KMS-11 (cell line): ENCODE results near the gene OGT.
"Not testable (repeated sequence)": the region's sequence is repeated elsewhere in the genome, so short reads cannot be mapped to it uniquely, and the experiment has no call there.

ENCODE experiments used
- H2AFZ ChIP-seq: fragments of 200-600 bp; sonication (generic); 2 replicates; pipeline ENCODE4 v1.6.1; 2016; ENCODE audit warnings: antibody characterized with exemption, mixed run types, low read depth
- H3K27ac ChIP-seq: fragments of 200-600 bp; sonication (generic); 2 replicates; pipeline ENCODE4 v1.6.1; 2016; ENCODE audit warnings: mild to moderate bottlenecking, mixed run types
- H3K27me3 ChIP-seq: fragments of 200-600 bp; sonication (generic); 2 replicates; pipeline ENCODE4 v1.6.1; 2017; ENCODE audit warnings: mild to moderate bottlenecking, low read depth, mixed run types, moderate library complexity; ENCODE audit not compliant: insufficient read depth
- H3K36me3 ChIP-seq: fragments of 200-600 bp; sonication (generic); 2 replicates; pipeline ENCODE4 v1.6.1; 2017; ENCODE audit warnings: mild to moderate bottlenecking, mixed run types; ENCODE audit not compliant: insufficient read depth
- H3K4me1 ChIP-seq: fragments of 200-600 bp; sonication (generic); 2 replicates; pipeline ENCODE4 v1.6.1; 2016; ENCODE audit warnings: mild to moderate bottlenecking, low read depth, mixed run types; ENCODE audit not compliant: poor library complexity, severe bottlenecking
- H3K4me2 ChIP-seq: fragments of 200-600 bp; sonication (generic); 2 replicates; pipeline ENCODE4 v1.7.0; 2016; ENCODE audit warnings: mild to moderate bottlenecking, mixed run types
- H3K4me3 ChIP-seq: fragments of 200-600 bp; sonication (generic); IDR thresholded peaks from 2 replicates; pipeline ENCODE4 v1.6.1; 2017; ENCODE audit warnings: low read depth, low read length, mixed read lengths; ENCODE audit not compliant: insufficient read depth
- H3K79me2 ChIP-seq: fragments of 200-600 bp; sonication (generic); 2 replicates; pipeline ENCODE4 v1.6.1; 2016; ENCODE audit warnings: low read depth, mixed run types; ENCODE audit not compliant: insufficient read depth
- H3K9ac ChIP-seq: fragments of 200-600 bp; sonication (generic); 2 replicates; pipeline ENCODE4 v1.6.1; 2016; ENCODE audit warnings: mild to moderate bottlenecking, mixed run types
- H4K20me1 ChIP-seq: fragments of 200-600 bp; sonication (generic); 2 replicates; pipeline ENCODE4 v1.6.1; 2016; ENCODE audit warnings: mild to moderate bottlenecking, mixed run types; ENCODE audit not compliant: insufficient read depth
- TF ChIP-seq, protein P1 (sequence below): fragments of 200-600 bp; sonication (generic); conservative IDR thresholded peaks from 2 replicates; pipeline ENCODE4 v1.6.1; 2017; ENCODE audit warnings: low read depth, mild to moderate bottlenecking, antibody characterized with exemption, low read length, moderate library complexity, mixed read lengths

Gene OGT

DNA sequence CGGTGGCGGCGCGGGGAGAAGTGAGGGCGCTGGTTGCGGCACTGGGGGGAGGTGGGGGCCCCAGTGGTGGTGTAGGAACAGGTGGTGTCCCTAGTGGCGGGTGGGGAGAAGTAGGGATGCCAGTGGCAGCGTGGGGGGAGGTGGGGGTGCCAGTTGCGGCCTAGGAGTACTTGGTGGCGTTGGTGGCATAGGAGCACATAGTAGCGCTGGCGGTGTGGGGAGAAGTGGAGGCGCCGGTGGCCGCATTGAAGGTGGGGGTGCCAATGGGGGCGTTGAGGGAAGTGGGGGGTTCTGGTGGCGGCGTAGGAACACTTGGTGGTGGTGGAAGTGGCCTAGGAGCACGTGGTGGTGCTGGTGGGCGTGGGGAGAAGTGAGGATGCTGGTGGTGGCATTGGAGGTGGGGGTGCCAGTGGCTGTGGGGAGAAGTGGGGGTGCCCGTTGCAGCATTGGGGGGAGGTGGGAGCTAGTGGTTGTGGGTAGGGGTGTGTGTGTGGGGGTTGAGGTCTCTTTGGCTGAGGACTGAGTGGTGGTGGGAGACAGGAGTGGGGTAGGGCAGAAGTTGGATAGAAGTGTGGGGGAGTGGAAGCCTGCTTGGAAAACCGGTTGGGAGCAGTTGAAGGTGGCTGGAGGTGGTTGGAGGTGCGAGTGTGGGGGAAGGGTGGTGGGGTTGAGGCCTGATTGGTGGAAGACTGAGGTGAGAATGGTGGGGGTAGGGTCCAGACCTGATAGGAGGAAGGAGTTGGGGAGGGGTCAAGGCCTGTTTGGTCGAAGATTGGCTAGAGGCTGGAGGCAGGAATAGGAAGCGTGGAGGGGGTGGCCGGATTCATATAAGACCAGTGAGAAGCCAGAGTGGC lies 46.5 kb downstream of the OGT start:
- no peak overlapping the region for H2AFZ ChIP-seq
- no peak overlapping the region for H3K27ac ChIP-seq
- H3K9ac ChIP-seq, result no peak overlapping the region
- no peak overlapping the region for H3K4me3 ChIP-seq
- TF ChIP-seq, protein P1, sequence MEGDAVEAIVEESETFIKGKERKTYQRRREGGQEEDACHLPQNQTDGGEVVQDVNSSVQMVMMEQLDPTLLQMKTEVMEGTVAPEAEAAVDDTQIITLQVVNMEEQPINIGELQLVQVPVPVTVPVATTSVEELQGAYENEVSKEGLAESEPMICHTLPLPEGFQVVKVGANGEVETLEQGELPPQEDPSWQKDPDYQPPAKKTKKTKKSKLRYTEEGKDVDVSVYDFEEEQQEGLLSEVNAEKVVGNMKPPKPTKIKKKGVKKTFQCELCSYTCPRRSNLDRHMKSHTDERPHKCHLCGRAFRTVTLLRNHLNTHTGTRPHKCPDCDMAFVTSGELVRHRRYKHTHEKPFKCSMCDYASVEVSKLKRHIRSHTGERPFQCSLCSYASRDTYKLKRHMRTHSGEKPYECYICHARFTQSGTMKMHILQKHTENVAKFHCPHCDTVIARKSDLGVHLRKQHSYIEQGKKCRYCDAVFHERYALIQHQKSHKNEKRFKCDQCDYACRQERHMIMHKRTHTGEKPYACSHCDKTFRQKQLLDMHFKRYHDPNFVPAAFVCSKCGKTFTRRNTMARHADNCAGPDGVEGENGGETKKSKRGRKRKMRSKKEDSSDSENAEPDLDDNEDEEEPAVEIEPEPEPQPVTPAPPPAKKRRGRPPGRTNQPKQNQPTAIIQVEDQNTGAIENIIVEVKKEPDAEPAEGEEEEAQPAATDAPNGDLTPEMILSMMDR, result no peak
- no peaks in the 10 kb centered on the region for H4K20me1 ChIP-seq
- no peaks in the 10 kb centered on the region for H3K79me2 ChIP-seq
- no peak overlapping the region for H3K4me2 ChIP-seq
- H3K27me3 ChIP-seq, result no peaks in the 10 kb centered on the region
- no peaks in the 10 kb centered on the region for H3K4me1 ChIP-seq
- no peaks in the 10 kb centered on the region for H3K36me3 ChIP-seq

DNA sequence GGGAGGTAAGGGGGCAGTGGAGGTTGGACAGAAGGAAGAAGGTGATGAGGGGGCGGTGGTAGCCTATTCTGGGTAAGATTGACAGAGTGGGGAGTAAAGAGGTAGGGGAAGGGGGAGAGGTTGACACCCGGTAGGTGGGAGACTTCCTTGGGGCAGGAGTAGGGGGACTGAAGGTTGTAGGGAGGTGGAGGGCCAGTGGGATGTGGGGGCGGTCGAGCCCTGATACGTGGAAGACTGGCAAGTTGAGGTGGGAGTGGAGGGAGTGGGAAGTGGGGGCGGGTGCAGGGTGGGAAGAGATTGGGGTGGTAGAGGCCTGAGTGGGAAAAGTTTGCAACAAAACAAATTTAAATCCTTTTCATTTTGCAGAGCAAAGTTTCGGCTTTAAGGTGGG lies 47.1 kb downstream of the OGT start:
- Histone ChIP-seq H3K4me3 (no peak overlapping the region), H3K36me3 (no peaks in the 10 kb centered on the region), H3K79me2 (no peaks in the 10 kb centered on the region), H4K20me1 (no peaks in the 10 kb centered on the region), H3K4me1 (no peaks in the 10 kb centered on the region), H3K27ac (no peak overlapping the region), H3K4me2 (no peak overlapping the region), H2AFZ (no peak overlapping the region), H3K9ac (no peak overlapping the region), H3K27me3 (no peaks in the 10 kb centered on the region)
- TF ChIP-seq, protein P1, result no peak

DNA sequence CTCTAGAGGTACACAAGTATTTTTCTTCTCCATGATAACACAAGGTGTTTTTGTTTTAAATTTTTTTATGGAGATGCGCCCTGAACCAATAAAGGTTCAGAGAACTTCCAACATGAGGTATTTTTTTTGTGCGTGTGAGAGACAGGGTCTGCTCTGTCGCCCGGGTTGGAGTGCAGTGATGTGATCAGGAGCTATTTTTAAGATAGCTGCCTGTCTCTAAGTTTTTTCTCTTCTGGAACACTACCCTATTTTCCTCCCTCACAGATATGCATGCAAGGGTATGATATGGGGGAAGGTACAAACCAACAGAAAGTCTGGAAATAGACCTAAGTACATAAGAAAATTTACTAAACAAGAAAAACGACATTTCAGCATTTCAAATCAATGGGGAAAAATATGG lies 48.3 kb downstream of the OGT start:
- TF ChIP-seq, protein P1, result no peak
- Histone ChIP-seq H3K79me2 (no peaks in the 10 kb centered on the region), H3K27me3 (no peaks in the 10 kb centered on the region), H3K27ac (no peak overlapping the region), H2AFZ (no peak overlapping the region), H3K36me3 (no peaks in the 10 kb centered on the region), H3K4me1 (no peaks in the 10 kb centered on the region), H3K4me3 (no peak overlapping the region), H3K4me2 (no peak overlapping the region), H4K20me1 (no peaks in the 10 kb centered on the region), H3K9ac (no peak overlapping the region)

DNA sequence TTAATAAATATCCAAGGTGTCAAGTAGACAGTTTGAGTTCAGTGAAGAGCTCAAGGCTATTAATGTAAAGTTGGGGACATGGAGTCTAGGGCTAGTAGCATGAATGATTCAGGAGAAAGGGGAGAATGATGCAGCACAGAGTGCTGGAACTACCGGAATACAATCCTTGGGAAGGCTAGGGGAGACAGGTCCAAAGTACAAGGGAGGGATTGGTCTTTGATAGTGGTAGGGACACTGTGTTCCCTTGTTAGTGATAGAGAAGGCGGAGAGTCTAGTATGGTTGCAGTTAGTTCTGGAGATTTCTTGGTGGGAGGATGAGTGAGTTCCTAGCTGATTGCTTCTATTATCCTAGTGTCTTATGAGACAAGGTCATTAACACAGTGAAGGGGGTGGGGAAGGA lies 54.0 kb downstream of the OGT start:
- Histone ChIP-seq H3K4me2 (no peak overlapping the region), H3K4me3 (no peak overlapping the region), H3K9ac (no peak overlapping the region), H3K27ac (no peak overlapping the region), H3K36me3 (no peaks in the 10 kb centered on the region), H2AFZ (no peak overlapping the region), H3K27me3 (no peaks in the 10 kb centered on the region), H3K4me1 (no peaks in the 10 kb centered on the region), H4K20me1 (no peaks in the 10 kb centered on the region), H3K79me2 (no peaks in the 10 kb centered on the region)
- TF ChIP-seq, protein P1, result no peak

DNA sequence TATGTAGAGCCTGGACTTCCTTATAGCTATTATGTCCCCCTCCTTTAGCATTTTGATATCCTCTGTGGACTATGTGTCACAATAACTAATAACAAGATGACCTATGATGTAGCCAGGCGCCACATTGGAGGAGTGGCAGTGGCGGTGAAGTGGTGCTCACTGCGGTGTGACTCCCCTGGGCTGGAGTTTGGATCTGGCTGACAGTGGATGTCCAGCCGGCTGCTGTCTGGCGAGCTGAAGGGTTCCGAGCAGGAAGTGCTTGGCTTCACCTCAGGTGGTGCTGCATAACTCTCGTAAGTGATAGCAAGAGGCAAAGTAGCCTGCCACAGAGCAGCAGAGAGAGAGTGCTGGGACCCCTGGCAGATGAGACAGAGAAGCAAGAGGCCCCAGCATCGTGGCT lies 60.3 kb downstream of the OGT start:
- H3K79me2 ChIP-seq, result not testable (repeated sequence)

More for the DNA sequence above, 60.3 kb downstream of the OGT start:
- not testable (repeated sequence) for H2AFZ ChIP-seq, H3K9ac ChIP-seq, H3K27me3 ChIP-seq, H3K4me1 ChIP-seq, H3K27ac ChIP-seq, H3K4me3 ChIP-seq, H3K4me2 ChIP-seq, H4K20me1 ChIP-seq, H3K36me3 ChIP-seq
